K562 (cell line): Measurements from ENCODE around the gene AMIGO3. TPM values are rescaled to one million over a fixed set of nuclear protein-coding genes. Genes with fewer than 3 reads are reported as not detected.

Experiments used
- ADNP ChIP-seq: fragments of 200-800 bp; sonication (Bioruptor generic); IDR thresholded peaks from 2 replicates; pipeline ENCODE4 v1.6.1; 2016; ENCODE audit warnings: missing genetic modification characterization, missing compliant biosample characterization
- ATF1 ChIP-seq, 2 experiments: fragments of 450-650 bp in 1 of 2; IDR thresholded peaks; 2 replicates each; pipeline ENCODE4 v1.6.1; 2016; ENCODE audit warnings: missing compliant biosample characterization in 1 of 2, missing genetic modification characterization in 1 of 2
- C11orf30 ChIP-seq: fragments of 450-650 bp; IDR thresholded peaks from 2 replicates; pipeline ENCODE4 v1.6.1; 2016; ENCODE audit warnings: low read depth, mild to moderate bottlenecking
- CREM ChIP-seq: IDR thresholded peaks from 2 replicates; pipeline ENCODE4 v1.6.1; 2014; ENCODE audit warnings: antibody characterized with exemption, low read depth
- DIDO1 ChIP-seq: fragments of 450-650 bp; IDR thresholded peaks from 2 replicates; pipeline ENCODE4 v1.6.1; 2016; ENCODE audit warnings: low read depth, missing biosample characterization, missing genetic modification characterization
- EGR1 ChIP-seq: fragments of 450-650 bp; conservative IDR thresholded peaks from 2 replicates; pipeline ENCODE4 v1.6.1; 2017; ENCODE audit warnings: mild to moderate bottlenecking
- ESRRA ChIP-seq: fragments of 450-650 bp; IDR thresholded peaks from 2 replicates; pipeline ENCODE4 v1.6.1; 2014; ENCODE audit warnings: low read depth, mild to moderate bottlenecking, moderate library complexity, borderline replicate concordance
- MAFK ChIP-seq: IDR thresholded peaks from 2 replicates; pipeline ENCODE4 v1.6.1; 2011; ENCODE audit warnings: low read length, improper control_type of control experiment
- MECOM ChIP-seq: fragments of 250-450 bp; sonication (Bioruptor Pico); IDR thresholded peaks from 2 replicates; pipeline ENCODE4 v1.8.0; 2022; ENCODE audit warnings: inconsistent platforms
- POLR2B ChIP-seq: fragments of 450-650 bp; IDR thresholded peaks from 2 replicates; pipeline ENCODE4 v1.6.1; 2018; ENCODE audit warnings: low read depth; ENCODE audit not compliant: partially characterized antibody
- PRPF4 ChIP-seq: fragments of 200-400 bp; formaldehyde crosslinking; IDR thresholded peaks from one replicate; pipeline ENCODE4 v1.6.1; 2017; ENCODE audit warnings: low read length, low read depth, mild to moderate bottlenecking; ENCODE audit not compliant: insufficient read depth, poor library complexity, severe bottlenecking
- RBM15 ChIP-seq: fragments of 200-400 bp; formaldehyde crosslinking; IDR thresholded peaks from 2 replicates; pipeline ENCODE4 v1.6.1; 2018; ENCODE audit warnings: mild to moderate bottlenecking, low read length, moderate library complexity; ENCODE audit not compliant: insufficient read depth
- STAT5B ChIP-seq: fragments of 250-450 bp; sonication (Bioruptor Pico); IDR thresholded peaks from 2 replicates; pipeline ENCODE4 v1.8.0; 2021; ENCODE audit warnings: mild to moderate bottlenecking, inconsistent platforms
- TEAD1 ChIP-seq, 2 experiments: fragments of 450-650 bp in 1 of 2; sonication (generic) in 1 of 2; formaldehyde crosslinking; IDR thresholded peaks; 2 replicates each; pipeline versions ENCODE4 v1.4.0 to v1.8.0; 2020 to 2022; ENCODE audit warnings: mild to moderate bottlenecking in 2 of 2, missing genetic modification reagents in 1 of 2
- YY1 ChIP-seq, 3 experiments: IDR thresholded peaks; 2 replicates each; pipeline ENCODE4 v1.6.1; 2011; ENCODE audit warnings: low read length in 2 of 3, mild to moderate bottlenecking in 2 of 3, moderate library complexity in 2 of 3, borderline replicate concordance in 1 of 3, control low read depth in 1 of 3, low read depth in 1 of 3; ENCODE audit not compliant: insufficient read depth in 3 of 3, insufficient replicate concordance in 2 of 3, control insufficient read depth in 1 of 3, insufficient read length in 1 of 3; ENCODE audit errors: extremely low read depth in 1 of 3
- ZBTB17 ChIP-seq: fragments of 450-650 bp; formaldehyde crosslinking; IDR thresholded peaks from 2 replicates; pipeline ENCODE4 v1.4.0; 2020; ENCODE audit warnings: mild to moderate bottlenecking
- ZNF57 ChIP-seq: fragments of 450-650 bp; formaldehyde crosslinking; IDR thresholded peaks from 2 replicates; pipeline ENCODE4 v1.4.0; 2020; ENCODE audit warnings: mild to moderate bottlenecking, moderate library complexity
- polyA plus RNA-seq, 8 experiments: library from polyadenylated mRNA; depleted of rRNA in 4 of 8; stranded (reverse) in 5 of 8; unstranded in 3 of 8; fragments of >200 nt; fragmentation: Nextera tagmentation in 2 of 8; fragmentation: Illumina TruSeq in 1 of 8; extraction: Ambion mirVana in 2 of 8; extraction: Trizol in 1 of 8; gene quantifications; 2 replicates each; pipeline versions ENCODE4 v1.2.1 to v1.2.3, GENCODE V29; 2011 to 2014; ENCODE audit warnings: inconsistent platforms in 1 of 8, missing spikeins in 1 of 8
- total RNA-seq, 7 experiments: library from RNA; depleted of rRNA in 6 of 7; stranded (reverse); fragments of >200 nt in 6 of 7; fragmentation: Illumina TruSeq in 2 of 7; extraction: Trizol in 2 of 7; gene quantifications; 2 replicates each; pipeline versions ENCODE4 v1.2.1 to v1.2.3, GENCODE V29; 2011 to 2021; ENCODE audit warnings: low replicate concordance in 1 of 7
- TF ChIP-seq, protein P1 (sequence below): fragments of 250-450 bp; sonication (Bioruptor Pico); IDR thresholded peaks from 2 replicates; pipeline ENCODE4 v1.4.0; 2020; ENCODE audit warnings: mild to moderate bottlenecking, moderate library complexity
- TF ChIP-seq, protein P2 (sequence below): IDR thresholded peaks from 2 replicates; pipeline ENCODE4 v1.6.1; 2016; ENCODE audit warnings: missing genetic modification characterization, missing compliant biosample characterization
- TF ChIP-seq, protein P3 (sequence below): IDR thresholded peaks from 3 replicates; pipeline ENCODE4 v1.6.1; 2011; ENCODE audit warnings: borderline replicate concordance, mild to moderate bottlenecking; ENCODE audit not compliant: insufficient read length, insufficient read depth
- TF ChIP-seq, protein P4 (sequence below): sonication (generic); IDR thresholded peaks from 2 replicates; pipeline ENCODE4 v1.6.1; 2016

Gene AMIGO3
- total and polyA plus RNA-seq, 9 of the 15 experiments (the other 6 are each of a cell fraction or from before 2014, with no cell fraction given) = 0.13 to 2.8 (median 0.44) TPM; not detected in 4

DNA sequence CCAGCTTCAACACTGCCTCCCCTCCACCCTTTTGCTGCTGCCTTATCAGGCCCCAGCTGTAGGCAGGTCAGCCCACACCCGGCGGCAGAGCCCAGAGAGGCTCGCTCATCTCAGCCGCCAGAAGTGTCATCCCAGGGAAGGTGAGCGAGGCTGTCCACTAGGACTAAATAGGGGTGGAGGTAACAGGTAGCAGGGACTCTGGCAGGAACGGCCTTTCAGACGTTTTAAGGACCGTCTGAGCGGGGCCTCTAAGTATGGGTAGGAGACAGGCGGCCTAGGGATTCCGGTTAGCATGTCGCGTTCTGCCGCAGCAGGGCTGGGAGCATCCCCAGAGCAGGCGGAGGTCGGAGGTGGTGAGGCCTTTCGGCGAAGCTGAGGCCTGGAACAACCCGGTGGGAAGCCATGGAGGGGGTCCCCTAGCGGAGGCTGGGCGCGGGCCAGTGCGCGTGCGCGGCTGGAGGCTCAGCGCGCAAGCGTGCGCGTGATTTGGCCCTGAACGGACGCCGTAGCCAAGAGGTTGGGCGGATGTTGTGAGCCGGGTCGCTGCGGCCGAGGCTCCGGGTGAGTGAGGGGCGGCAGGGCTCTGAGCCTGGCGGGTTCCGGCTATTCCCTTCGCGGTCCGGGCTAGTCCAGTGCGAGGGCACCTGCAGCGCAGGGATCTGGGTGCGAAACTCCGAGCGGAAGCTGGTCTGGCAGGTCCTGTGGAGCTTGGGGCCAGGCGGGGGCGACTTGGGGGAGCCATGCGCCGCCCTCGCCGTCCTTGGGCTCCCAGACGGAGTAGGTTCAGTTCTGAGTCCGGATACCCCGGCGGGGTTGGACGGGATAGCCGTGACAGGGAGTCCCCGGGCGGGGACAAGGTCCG lies 30.2 kb downstream of the AMIGO3 start, which contains the start of the genes MST1 and RNF123 (continued):
- TF ChIP-seq, protein P1, sequence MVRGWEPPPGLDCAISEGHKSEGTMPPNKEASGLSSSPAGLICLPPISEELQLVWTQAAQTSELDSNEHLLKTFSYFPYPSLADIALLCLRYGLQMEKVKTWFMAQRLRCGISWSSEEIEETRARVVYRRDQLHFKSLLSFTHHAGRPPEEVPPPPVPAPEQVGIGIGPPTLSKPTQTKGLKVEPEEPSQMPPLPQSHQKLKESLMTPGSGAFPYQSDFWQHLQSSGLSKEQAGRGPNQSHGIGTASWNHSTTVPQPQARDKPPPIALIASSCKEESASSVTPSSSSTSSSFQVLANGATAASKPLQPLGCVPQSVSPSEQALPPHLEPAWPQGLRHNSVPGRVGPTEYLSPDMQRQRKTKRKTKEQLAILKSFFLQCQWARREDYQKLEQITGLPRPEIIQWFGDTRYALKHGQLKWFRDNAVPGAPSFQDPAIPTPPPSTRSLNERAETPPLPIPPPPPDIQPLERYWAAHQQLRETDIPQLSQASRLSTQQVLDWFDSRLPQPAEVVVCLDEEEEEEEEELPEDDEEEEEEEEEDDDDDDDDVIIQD = no peak
- TF ChIP-seq ESRRA (peak; percentile 50), YY1 (IDR thresholded peaks at IDR 0.05; ENCODE audit: borderline replicate concordance in 1 of 3, control insufficient read depth in 1 of 3, extremely low read depth in 1 of 3, insufficient read depth in 3 of 3, insufficient read length in 1 of 3, insufficient replicate concordance in 2 of 3, low read depth in 1 of 3, low read length in 2 of 3) (peak in 1 of 3 experiments; percentile 35), STAT5B (CRISPR knock-in tag) (no peak), C11orf30 (peak; percentile 78), ADNP (no peak), POLR2B (peak; percentile 58), CREM (peak; percentile 65), PRPF4 (no peak), MECOM (CRISPR knock-in tag) (no peak), MAFK (no peak), ZNF57 (CRISPR knock-in tag) (0 out of 2 replicates have a peak, but pooled peaks have one; percentile 17), RBM15 (no peak), DIDO1 (tag) (0 out of 2 replicates have a peak, but pooled peaks have one; percentile 55), TEAD1 (CRISPR knock-in tag; IDR thresholded peaks at IDR 0.05) (0 out of 4 replicates have a peak, but pooled peaks have one; percentile 19 to 38), ATF1 (CRISPR knock-in tag; IDR thresholded peaks at IDR 0.05) (no peak), ATF1 (tag; IDR thresholded peaks at IDR 0.05) (peak; percentile 12; the same call in 1 of the 2 replicates), ZBTB17 (CRISPR knock-in tag) (0 out of 2 replicates have a peak, but pooled peaks have one; percentile 41), EGR1 (peak; percentile 57)
- TF ChIP-seq, protein P2, sequence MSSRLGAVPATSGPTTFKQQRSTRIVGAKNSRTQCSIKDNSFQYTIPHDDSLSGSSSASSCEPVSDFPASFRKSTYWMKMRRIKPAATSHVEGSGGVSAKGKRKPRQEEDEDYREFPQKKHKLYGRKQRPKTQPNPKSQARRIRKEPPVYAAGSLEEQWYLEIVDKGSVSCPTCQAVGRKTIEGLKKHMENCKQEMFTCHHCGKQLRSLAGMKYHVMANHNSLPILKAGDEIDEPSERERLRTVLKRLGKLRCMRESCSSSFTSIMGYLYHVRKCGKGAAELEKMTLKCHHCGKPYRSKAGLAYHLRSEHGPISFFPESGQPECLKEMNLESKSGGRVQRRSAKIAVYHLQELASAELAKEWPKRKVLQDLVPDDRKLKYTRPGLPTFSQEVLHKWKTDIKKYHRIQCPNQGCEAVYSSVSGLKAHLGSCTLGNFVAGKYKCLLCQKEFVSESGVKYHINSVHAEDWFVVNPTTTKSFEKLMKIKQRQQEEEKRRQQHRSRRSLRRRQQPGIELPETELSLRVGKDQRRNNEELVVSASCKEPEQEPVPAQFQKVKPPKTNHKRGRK (tag) = no peak
- TF ChIP-seq, protein P3, sequence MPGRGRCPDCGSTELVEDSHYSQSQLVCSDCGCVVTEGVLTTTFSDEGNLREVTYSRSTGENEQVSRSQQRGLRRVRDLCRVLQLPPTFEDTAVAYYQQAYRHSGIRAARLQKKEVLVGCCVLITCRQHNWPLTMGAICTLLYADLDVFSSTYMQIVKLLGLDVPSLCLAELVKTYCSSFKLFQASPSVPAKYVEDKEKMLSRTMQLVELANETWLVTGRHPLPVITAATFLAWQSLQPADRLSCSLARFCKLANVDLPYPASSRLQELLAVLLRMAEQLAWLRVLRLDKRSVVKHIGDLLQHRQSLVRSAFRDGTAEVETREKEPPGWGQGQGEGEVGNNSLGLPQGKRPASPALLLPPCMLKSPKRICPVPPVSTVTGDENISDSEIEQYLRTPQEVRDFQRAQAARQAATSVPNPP = no peak
- TF ChIP-seq, protein P4, sequence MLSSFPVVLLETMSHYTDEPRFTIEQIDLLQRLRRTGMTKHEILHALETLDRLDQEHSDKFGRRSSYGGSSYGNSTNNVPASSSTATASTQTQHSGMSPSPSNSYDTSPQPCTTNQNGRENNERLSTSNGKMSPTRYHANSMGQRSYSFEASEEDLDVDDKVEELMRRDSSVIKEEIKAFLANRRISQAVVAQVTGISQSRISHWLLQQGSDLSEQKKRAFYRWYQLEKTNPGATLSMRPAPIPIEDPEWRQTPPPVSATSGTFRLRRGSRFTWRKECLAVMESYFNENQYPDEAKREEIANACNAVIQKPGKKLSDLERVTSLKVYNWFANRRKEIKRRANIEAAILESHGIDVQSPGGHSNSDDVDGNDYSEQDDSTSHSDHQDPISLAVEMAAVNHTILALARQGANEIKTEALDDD = no peak
